ENCODE measurements around the gene RASIP1. TPM values are rescaled to one million over a fixed set of nuclear protein-coding genes. Genes with fewer than 3 reads are reported as not detected.
A peak's percentile ranks its signal among the peaks of the same experiment; 100 is the strongest.

RASIP1 gene
- total RNA-seq, 4 donors from 2014 or later, result 1.8 to 6.6 (median 3.4) TPM

DNA sequence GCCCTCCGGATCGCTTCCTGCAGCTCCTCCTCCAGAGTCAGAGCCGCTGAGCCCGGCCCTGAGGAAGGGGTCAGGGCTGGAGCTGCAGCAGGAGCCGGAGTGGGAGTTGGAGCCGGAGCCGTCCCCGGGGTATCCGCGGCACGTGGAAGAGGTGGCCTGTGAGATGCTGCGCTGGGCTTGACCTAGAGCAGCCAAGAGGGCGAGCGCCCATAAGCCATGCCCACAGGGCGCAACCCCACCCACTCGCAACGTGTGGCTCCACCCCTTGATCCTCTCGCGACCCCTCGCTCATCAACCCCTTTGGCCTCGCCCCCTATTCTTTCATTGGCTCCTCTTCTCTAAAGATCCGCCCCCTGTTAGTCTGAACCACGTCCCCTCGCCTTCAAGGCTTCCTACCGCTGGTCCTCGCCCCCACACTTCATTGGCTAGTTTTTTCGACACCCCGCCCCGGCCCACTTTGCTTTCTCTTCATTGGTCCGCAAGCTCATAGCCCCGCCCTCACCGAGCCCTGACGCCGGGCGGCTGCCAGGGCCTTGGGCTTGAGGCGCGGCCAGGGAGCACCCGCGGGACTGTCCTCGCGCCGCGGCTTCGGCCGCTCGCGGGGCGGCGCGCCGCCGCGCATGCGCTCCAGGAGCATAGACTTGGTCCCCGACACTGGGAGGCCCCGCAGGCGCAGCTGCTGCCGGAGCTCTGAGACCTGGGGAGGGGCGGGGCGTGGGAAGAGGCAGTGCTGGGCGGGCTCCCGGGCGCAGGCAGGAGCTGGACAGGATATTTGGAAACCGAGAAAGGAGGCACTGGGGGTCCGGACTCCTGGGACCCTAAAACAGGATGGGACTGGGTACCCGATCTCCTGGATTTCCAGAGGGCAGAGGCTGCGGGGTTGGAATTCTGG lies 26.3 kb downstream of the RASIP1 start:
- Histone ChIP-seq H3K4me3 (peak overlapping the region; percentile 62 to 72 (median 67)), H3K4me1 (peaks cover 0 to 40% (median 14%) of the 10 kb centered on the region in 4 donors), H3K27me3 (no peaks in the 10 kb centered on the region), H3K36me3 (no peaks in the 10 kb centered on the region), H3K9me3 (no peaks in the 10 kb centered on the region), H3K27ac (peak overlapping the region; percentile 77 to 93 (median 86))
- DNase-seq, result peak; percentile 98 to 100 (median 100)
- TF ChIP-seq, protein P1, sequence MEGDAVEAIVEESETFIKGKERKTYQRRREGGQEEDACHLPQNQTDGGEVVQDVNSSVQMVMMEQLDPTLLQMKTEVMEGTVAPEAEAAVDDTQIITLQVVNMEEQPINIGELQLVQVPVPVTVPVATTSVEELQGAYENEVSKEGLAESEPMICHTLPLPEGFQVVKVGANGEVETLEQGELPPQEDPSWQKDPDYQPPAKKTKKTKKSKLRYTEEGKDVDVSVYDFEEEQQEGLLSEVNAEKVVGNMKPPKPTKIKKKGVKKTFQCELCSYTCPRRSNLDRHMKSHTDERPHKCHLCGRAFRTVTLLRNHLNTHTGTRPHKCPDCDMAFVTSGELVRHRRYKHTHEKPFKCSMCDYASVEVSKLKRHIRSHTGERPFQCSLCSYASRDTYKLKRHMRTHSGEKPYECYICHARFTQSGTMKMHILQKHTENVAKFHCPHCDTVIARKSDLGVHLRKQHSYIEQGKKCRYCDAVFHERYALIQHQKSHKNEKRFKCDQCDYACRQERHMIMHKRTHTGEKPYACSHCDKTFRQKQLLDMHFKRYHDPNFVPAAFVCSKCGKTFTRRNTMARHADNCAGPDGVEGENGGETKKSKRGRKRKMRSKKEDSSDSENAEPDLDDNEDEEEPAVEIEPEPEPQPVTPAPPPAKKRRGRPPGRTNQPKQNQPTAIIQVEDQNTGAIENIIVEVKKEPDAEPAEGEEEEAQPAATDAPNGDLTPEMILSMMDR (IDR thresholded peaks at IDR 0.05), result peak in 1 of 6 experiments; percentile 4
- peak; percentile 79 to 92 for TF ChIP-seq POLR2A (IDR thresholded peaks at IDR 0.05)

DNA sequence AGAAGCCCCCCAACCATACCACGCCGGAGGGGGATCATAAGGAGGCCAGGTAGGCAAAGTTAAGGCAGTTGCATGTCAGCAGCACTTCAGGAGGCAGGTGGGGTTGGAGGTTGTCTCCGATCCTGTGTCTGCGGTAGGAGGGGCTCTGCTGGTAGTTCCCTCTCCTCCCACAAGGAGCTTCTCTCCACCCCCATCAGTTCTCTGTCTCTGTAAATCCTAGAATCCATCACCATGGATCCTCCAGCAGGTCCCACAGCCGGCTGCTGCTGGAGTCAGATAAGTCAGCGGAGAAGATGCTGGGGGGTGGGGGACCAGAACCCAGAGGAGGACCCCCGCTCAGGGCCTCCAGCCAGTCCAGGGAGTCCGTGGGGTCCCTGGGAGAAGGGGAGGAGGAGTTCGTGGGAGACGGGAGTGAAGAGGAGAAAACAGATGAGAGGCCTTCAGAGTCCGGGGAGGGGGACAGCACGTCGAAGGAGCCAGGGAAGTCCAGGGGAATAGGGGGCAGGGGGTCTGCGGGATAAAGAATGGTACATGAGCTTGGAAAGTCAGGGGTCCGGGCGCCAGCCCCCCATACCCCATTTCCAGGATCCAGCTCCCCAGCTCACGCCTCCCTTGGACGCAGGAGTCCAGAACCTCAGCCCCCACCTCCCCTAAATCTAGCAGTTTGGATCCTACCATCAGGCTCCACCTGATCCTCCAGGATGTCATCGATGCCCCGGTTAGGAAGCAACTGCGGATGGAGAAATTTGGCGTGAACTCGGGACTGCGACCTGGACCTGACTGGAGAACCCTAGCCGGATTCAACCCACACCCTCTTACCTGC lies 27.2 kb downstream of the RASIP1 start:
- H3K27me3 ChIP-seq, result no peaks in the 10 kb centered on the region
- H3K4me3 ChIP-seq, result peak overlapping the region; percentile 62 to 72 (median 67)
- DNase-seq, result no peak
- H3K36me3 ChIP-seq, result no peaks in the 10 kb centered on the region
- H3K4me1 ChIP-seq, result peaks cover 0 to 40% (median 14%) of the 10 kb centered on the region in 4 donors
- H3K27ac ChIP-seq, result peak overlapping the region; percentile 59 to 87 (median 74)
- no peak for TF ChIP-seq POLR2A (IDR thresholded peaks at IDR 0.05)
- TF ChIP-seq, protein P1 (IDR thresholded peaks at IDR 0.05), result peak in 3 of 6 experiments; percentile 19 to 25 (median 20)
- H3K9me3 ChIP-seq, result no peaks in the 10 kb centered on the region

DNA sequence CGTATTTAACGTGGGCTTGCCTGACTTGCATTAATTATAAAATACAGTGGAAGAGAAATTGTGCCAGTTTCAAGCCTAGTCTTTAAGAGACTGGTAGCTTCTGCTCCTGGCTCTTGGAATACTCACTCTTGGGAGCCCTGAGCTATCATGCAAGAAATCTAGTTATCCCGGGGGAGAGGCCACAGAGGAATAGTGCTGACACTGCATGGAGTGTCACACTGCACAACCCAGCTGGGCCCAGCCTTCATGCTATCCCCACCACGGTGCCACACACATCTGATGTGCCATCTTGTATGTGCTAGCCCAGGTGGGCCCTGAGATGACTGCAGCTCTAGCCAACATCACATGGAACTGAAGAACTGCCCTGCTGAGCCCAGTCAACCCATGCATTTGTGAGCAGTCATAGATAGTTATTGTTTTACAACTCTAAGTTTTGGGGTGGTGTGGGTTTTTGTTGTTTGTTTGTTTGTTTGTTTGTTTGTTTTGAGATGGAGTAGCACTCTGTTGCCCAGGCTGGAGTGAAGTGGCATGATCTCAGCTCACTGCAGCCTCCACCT lies 29.2 kb downstream of the RASIP1 start:
- H3K4me3 ChIP-seq, result no peak overlapping the region
- TF ChIP-seq POLR2A (IDR thresholded peaks at IDR 0.05), result no peak
- TF ChIP-seq, protein P1 (IDR thresholded peaks at IDR 0.05), result no peak
- H3K9me3 ChIP-seq, result no peaks in the 10 kb centered on the region
- no peak overlapping the region for H3K27ac ChIP-seq
- no peaks in the 10 kb centered on the region for H3K27me3 ChIP-seq
- peaks cover 0 to 28% (median 14%) of the 10 kb centered on the region in 4 donors for H3K4me1 ChIP-seq
- DNase-seq, result no peak
- H3K36me3 ChIP-seq, result no peaks in the 10 kb centered on the region

- TF ChIP-seq, protein P1 (IDR thresholded peaks at IDR 0.05), result no peak
- no peak for TF ChIP-seq POLR2A (IDR thresholded peaks at IDR 0.05)
- no peak for DNase-seq
- no peak overlapping the region for H3K27ac ChIP-seq
- no peaks in the 10 kb centered on the region for H3K9me3 ChIP-seq
- no peak overlapping the region for H3K4me3 ChIP-seq
- peaks cover 0 to 5% (median 0%) of the 10 kb centered on the region in 3 donors for H3K36me3 ChIP-seq
- H3K27me3 ChIP-seq, result no peaks in the 10 kb centered on the region
- peaks cover 0 to 9% (median 4%) of the 10 kb centered on the region in 4 donors for H3K4me1 ChIP-seq
Observed at GRCh38 chr19:48708471-48708870, 31.9 kb downstream of the RASIP1 start.

DNA sequence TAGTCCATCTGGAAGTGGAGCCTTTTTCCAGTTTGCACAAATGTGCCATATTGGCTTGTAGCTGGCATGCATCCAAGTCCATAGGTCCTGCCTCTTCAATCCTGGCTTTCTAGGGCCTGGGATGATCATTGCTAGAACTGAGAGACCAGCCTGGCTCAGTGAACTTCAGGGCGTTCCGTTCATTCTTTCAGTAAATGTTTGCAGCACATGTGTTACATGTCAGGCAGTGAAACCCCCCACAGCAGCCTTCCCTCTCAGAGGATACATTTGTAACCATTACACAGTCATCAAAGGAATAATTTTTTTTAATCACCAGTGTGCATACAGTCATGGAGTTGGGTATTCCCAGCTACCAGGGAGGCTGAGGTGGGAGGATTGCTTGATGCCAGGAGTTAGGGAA lies 35.0 kb downstream of the RASIP1 start:
- Histone ChIP-seq H3K4me1 (no peaks in the 10 kb centered on the region), H3K4me3 (no peak overlapping the region), H3K27me3 (no peaks in the 10 kb centered on the region), H3K9me3 (no peaks in the 10 kb centered on the region), H3K27ac (no peak overlapping the region), H3K36me3 (peaks cover 0 to 21% (median 0%) of the 10 kb centered on the region in 3 donors)
- DNase-seq, result no peak
- TF ChIP-seq, protein P1 (IDR thresholded peaks at IDR 0.05), result no peak
- TF ChIP-seq POLR2A (IDR thresholded peaks at IDR 0.05), result no peak

Measured in Peyer's patch (tissue), 4 donors.